ENCODE results near the gene CA6.
A peak's percentile ranks its signal among the peaks of the same experiment; 100 is the strongest.
"Not testable (repeated sequence)": the region's sequence is repeated elsewhere in the genome, so short reads cannot be mapped to it uniquely, and the experiment has no call there.

The CA6 gene

DNA sequence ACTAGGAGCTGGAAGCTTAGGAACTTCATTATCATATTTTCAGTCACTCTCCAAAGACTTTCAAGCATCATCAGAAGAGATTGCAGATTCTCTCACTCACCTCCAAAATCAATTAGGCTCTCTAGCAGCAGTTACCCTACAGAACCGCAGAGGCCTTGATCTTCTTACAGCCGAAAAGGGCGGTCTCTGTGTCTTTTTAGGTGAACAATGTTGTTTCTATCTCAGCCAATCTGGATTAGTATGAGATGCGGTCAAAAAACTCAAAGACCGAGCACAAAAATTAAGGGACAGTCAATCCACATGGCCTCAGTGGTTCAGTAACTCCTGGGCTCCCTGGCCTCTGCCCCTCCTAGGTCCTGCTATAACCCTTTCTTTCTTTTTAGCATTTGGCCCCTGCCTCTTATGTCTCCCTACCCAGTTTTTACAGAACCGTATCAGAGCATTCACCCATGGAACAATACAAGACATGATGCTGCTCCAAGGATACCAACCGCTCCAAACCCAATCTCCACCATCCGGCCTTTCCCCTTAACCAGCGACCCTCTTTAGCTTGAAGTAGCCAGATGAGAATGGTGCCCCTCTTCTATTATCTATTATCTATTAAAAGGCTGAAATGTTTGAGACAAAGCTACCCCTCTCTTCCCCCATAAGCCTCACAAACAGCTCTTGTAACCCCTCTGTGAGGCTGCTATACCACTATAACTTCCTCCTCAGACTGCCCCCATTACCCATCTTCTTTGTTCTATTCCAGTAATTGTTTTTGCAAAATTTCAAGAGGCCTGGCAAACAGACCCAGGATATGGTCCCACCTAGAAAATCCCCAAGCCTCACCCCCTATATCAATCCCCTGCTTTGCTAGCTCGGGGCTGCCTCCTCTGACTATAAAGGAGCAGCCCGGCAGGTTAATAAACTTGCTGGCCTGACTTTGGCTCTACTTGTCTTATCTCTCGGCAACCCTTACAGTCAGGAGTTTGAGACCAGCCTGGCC lies 18.7 kb upstream of the CA6 start:
- no peak for DNase-seq (ENCODE audit: low read depth)

DNA sequence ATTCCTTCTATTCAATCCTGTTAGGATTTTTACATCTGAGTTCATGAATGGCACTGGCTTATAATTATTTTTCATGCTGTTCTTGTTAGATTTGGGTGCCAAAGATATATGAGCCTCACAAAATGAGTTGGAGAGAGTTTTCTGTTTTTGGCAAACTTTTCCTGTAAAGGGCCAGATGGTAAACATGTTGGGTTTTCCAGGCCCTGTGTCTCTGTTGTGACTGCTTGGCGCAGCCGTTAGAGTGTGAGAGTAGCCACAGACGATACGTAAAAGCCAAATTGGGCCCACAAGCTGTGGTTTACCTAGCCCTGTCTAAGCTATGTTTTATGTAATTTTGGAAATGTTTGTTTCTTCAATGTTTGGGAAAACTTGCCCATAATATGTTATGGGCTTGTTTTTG lies 15.6 kb upstream of the CA6 start:
- DNase-seq (ENCODE audit: low read depth), result no peak

DNA sequence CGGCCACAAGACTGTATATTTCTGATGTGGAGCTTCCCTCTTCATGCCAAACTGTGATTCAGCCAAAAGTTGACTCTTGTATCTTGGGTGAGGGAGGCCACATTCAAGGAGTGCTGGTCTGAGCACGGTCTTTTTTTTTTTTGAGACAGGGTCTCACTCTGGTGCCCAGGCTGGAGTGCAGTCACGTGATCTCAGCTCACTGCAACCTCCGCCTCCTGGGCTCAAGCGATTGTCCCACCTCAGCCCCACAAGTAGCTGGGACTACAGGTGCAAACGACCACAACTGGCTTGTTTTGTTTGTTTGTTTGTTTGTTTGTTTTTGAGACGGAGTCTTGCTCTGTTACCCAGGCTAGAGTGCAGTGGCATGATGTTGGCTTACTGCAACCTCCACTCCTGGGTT lies 8.6 kb upstream of the CA6 start:
- not testable (repeated sequence) for DNase-seq (ENCODE audit: low read depth)

DNA sequence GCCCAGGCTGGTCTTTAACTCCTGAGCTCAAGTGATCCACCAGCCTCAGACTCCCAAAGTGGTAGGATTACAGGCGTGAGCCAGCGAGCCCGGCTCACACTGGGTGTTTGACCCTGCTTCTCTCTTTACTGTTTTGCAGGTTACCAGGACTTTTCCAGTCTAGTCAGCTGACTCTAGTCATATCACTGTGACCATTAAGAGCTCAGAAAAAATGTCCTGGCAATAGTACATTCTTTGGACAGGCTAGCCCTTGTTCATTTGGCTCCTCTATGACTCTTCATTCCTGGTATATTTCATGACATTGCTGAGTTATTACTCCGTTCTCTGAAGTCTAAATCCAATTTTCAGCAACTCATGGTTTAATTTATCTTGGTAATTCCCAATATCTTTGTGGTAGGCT lies 8.0 kb upstream of the CA6 start:
- DNase-seq (ENCODE audit: low read depth), result no peak

DNA sequence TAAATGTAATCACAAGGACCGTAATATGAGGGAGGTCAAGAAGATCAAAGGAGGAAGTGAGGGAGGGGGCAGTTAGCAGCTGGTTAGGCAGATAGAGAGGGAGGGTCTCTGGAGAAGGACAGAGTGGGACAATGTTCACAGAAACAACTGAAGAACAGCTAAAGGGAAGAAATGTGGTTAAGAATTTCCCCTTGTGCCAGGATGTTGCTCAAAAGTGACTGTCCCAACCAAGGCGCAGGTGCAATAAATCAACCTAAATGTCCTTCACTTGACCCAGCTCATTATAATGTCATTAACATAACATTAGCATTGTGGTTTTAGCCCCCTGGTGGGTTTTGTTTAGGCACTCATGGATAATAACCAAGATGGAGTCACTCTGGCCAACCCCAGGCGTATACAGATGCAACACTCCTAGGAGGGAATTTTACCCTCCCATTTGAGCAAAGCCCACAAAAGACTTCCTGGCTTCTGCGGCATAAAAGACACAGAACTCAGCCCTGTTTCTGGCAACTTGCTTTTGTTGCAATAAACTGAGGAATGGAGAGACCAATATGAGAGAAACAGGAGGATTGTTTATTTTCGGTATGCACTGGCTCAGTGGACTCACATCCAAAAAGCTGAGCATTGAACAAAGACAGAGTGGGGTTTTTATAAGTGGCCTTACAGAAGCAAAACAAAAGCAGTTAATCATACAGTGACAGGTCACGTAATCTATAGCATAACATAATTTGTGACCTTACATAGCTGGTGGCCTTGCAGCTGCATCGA lies 7.3 kb upstream of the CA6 start:
- DNase-seq (ENCODE audit: low read depth), result no peak

DNA sequence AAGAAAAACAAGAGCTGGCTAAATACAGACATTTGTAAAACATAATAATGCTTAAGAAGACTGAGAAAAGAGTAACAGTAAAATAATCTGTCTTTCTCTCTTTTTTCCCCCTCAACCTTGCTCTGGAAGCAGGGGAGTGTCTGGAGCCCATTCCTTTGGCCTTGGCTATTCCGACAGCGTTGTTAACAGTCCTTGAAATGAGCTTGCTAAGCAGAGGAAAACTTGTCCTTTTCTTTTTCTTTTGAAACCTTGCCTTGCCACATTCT lies 6.7 kb upstream of the CA6 start:
- no peak for DNase-seq (ENCODE audit: low read depth)

DNA sequence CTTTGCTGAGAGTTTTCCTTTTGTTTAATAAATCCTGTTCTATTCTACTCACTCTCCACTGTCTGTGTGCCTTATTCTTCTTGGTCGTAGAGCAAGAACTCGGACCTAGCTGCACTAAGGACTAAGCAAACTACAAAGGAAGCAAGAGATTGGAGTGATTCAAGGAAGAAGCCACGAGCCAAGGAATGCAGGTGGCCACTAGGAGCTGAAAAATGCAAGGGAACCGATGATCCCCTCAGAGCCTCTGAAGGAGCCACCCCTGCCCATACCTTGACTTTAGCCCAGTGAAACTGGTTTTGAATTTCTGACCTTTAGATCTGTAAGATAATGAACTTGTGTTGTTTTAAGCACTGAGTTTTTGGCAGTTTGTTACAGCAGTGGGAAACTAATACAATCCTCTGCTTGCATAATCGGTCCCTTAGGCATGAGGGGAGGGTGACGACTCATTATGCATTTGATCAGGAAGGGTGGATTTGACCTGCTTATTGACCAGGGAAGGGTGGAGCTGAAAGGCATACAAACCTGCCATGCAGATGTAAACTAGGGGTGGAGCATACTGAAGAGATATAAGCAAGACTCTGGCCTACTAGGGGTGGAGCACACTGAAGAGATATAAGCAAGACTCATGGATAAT lies 6.2 kb upstream of the CA6 start:
- DNase-seq (ENCODE audit: low read depth), result no peak

DNA sequence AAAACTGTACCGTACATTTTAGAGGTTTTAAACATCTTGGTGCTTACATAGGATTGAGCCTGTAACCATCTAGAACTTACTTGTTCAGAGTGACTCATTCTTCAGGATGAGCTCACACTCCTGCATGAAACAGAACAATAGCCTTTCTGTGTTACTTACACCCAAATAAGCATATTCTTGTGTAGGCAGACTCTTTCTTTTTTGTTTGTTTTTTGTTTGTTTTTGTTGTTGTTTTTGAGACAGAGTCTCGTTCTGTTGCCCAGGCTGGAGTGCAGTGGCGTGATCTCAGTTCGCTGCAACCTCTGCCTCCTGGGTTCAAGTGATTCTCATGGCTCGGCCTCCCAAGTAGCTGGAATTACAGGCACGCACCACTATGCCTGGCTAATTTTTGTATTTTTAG lies 3.8 kb upstream of the CA6 start:
- DNase-seq (ENCODE audit: low read depth), result no peak

DNA sequence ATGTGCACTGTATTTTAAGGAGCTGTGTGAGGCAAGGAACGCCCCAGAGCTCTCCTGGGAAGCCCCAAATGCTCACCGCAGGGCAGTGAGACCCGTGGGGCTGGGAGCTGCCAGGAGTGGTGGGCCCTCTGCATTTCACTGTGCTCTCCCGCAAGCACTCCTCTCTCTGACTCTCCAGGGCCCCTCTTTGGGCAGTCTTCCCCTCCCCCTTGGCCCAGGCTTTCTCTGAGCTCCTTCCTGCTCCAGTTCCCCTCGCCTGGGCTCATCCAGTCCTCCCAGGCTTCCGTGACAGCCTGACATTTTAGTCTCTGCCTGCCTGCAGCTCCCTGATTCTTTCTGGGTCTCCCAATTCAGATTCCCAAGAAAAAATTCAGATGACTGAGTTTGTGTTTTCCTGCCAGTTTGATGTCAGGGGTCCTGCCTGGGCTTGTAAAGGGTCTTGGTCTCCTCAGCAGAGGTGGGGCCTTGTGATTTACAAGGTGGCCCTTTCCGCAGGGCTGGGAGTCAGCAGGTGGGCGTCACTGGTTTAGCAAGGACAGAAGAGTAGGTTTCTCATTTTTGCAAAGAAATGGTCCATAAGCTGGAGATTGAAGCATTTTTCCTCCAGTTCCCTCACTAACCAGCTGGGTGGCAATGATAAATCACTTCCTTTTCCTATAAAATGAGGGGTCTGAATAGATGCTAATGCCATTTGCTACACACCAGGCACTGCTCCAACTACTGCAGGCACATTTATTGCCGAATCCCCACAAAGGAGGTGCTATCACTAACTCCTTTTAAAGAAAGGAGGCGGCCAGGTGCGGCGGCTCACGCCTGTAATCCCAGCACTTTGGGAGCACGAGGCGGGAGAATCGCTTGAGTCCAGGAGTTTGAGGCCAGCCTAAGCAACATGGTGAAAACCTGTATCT lies 1.9 kb upstream of the CA6 start:
- no peak for DNase-seq (ENCODE audit: low read depth)

DNA sequence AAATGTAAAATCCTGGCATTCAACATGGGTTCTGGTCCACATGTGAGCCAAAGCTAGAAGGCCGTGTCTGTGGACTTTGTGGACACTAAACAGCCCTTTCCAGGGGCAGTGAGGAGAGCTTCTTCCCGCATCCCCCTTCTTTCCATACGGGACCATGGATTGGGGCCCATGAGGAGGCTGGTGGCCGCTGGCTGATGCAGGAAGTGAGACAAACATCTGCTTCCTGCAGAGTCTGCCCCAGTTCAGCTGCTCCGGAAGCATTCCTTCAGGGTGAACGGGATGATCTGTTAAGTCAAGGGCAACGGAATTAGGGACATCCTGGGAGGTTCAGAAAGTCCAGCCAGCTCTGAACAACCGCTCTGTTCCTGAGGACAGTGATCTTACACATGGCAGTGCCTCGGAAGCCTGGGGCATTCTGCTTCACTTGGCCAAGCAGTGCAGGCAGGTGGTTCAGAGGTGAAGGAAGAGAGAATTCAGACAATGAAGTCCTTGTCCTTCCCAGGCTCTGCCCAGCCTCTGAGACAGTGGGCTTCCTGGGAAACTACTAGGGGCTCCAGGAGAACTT lies 1.5 kb downstream of the CA6 start:
- no peak for DNase-seq (ENCODE audit: low read depth)

DNA sequence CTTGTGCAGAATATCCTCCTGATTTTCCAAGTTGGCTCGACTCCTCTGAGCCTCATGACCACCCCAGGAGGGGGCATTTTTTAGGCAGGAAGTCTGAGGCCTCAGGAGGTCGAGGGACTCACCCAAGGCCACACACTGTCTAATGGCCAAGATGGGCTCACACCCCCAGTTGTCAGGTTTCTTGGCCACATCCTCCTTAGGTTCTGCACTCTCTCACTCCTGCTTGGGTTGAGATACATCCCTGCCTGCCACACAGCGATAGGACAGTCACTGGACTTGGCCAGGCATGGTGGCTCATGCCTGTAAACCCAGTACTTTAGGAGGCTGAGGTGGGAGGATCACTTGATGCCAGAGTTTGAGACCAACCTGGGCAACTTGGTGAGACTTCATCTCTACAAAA lies 4.6 kb downstream of the CA6 start:
- DNase-seq (ENCODE audit: low read depth), result no peak

DNA sequence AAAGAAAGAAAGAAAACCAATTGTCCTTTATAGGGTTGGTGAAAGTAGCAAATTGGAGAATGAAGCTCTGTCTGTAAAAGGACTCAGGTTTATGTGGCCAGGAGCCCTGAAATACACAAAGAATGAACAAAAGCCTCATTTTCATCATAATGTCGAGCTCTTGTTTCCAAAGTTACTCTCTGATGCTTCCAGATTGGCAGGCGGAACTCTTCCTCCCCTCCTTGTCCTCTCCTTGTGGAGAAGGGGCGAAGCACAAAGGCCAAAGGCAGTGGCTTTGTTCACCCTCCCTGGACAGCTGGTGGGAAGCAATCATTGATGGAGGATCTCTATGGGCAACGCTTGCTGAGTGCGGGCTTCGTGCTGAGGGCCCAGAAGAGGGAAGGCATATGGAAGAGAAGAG lies 5.6 kb downstream of the CA6 start:
- DNase-seq (ENCODE audit: low read depth), result no peak

DNA sequence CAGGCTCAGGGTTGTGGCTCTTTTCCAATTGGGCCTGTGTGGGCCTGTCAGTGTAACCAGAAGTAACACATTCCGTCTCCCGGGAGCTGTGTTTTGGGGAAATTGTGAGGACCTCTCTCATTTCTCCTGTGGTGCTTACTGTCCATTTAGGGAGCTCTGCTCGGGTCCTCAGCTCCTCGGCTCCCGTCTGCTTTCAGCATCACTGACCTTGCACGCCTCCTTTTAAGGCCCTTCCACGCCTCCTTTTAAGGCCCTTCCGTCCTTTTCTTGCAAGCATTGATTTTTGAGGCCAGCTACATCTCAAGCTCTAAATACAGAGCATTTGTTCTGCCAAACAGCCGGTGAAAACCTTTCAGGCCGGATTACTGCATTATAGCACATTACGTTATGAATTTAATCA lies 9.7 kb downstream of the CA6 start:
- no peak for DNase-seq (ENCODE audit: low read depth)

DNA sequence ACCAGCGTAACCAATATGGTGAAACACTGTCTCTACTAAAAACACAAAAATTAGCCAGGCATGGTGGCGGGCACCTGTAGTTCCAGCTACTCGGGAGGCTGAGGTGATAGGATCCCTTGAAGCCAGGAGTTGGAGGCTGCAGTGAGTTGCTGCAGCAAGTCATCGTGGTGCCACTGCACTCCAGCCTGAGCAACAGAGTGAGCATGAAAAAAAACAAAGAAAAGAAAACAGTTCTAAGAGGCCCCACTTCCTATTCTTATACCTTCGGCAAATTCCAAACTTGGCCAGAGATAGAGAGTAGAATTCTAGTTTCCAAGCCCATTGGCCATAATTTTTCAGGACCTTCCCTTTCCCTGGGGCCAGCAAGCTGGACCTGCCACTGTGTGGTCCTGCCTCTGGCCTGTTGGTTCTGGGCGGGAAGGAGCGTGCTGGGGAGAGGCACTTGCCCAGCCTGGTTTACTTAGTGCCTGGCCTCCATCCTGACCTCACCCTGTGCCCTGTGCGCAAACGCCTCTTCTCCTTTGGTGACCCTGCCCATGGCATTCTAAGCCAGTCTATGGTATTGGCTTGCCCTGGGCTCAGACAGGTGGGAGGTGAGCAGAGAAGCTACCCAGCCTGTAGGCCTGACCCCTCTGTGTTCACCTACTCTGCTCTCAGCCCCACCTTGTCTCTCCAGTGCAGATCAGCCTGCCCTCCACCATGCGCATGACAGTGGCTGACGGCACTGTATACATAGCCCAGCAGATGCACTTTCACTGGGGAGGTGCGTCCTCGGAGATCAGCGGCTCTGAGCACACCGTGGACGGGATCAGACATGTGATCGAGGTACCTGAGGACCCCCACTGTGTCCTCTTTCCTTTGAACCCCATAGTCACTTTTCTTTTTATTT lies 11.0 kb downstream of the CA6 start:
- no peak for DNase-seq (ENCODE audit: low read depth)

DNA sequence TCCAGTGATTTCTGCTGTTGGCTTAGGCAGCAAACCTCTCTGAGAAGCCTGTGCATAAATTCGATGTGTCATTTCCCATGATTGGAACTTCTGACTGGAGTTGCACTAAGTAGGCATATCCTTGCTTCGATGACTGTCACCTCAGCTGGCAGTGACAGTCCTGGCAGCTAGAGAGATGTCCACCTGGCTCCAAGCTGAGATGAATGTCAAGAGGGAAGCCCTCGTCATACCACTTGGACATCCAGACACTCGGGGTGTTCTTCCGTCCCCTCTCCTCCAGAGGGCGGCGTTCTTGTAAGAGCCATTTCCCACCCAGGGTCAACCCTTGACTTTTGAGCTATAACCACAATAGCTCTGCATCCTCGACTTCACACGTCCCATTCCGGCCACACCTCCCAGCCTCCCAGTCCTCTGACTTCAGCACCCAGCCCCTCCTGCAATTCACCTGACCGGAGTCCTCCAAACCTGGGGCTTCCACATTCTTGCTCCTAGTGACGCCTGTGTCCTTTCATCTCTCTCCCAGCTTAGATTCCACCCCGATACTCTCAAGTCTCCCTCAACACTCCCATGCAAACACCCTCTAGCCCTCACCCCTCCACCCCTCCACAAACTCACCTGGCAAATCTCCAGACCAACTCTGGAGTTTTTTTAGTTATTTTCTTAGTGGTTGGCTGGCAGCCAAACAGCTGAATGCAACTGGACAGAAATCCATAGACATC lies 17.3 kb downstream of the CA6 start:
- DNase-seq (ENCODE audit: low read depth), result peak; percentile 46

DNA sequence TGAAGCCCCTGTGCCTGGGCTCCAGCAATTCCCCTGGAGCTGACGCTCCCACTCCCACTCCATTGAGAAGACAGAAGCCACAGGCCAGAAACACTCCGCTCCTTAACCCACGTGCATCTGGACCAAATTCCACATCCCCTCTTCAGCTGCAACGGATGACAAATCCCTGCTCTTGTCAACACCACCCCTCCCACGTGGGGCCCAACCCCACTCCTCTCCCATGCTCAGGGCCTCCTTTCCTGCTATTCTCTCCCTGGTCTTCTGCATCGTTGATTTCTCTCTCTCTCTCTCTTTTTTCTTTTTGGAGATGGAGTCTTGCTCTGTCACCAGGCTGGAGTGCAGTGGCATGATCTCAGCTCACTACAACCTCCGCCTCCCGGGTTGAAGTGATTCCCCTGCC lies 18.3 kb downstream of the CA6 start:
- no peak for DNase-seq (ENCODE audit: low read depth)

DNA sequence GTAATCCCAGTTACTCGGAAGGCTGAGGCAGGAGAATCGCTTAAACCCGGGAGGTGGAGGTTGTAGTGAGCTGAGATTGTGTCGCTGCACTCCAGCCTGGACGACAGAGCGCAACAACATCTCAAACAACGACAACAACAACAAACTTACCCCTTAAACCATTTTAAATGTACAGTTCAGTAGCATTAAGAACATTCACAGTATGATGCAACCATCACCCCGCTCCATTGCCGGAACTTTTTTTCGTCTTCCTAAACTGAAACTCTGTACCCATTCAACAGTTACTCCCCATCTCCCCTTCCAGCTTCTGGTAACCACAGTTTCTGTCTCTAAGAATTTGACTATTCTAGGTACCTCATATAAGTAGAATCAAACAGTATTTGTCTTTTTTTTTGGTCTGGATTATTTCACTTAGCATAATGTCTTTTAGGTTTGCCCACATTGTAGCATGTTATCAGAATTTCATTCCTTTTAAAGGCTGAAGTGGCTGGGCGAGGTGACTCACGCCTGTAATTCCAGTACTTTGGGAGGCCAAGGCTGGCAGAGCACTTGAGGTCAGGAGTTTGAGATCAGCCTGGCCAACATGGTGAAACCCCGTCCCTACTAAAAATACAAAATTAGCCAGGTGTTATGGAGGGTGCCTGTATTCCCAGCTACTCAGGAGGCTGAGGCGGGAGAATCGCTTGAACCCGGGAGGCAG lies 19.6 kb downstream of the CA6 start:
- DNase-seq (ENCODE audit: low read depth), result no peak

DNA sequence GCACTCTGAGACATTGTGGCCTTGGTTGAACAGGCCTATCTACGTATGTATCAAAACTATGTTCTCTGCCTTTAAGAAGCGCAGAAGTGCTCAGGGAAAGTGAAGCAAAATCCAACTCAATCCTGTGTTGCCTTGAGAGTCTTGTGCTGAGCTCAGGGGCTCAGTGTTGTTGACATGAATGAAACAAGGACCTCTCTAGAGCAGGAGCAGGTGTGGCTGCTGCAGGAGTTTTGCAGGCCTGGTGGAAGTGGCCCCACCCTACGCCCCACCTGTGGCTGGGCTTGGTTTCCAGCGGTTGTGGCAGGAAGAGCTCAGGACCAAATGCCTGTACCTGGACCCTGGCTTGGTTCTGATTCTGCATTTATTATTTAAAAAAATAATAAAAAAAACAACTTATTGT lies 20.9 kb downstream of the CA6 start:
- no peak for DNase-seq (ENCODE audit: low read depth)

DNA sequence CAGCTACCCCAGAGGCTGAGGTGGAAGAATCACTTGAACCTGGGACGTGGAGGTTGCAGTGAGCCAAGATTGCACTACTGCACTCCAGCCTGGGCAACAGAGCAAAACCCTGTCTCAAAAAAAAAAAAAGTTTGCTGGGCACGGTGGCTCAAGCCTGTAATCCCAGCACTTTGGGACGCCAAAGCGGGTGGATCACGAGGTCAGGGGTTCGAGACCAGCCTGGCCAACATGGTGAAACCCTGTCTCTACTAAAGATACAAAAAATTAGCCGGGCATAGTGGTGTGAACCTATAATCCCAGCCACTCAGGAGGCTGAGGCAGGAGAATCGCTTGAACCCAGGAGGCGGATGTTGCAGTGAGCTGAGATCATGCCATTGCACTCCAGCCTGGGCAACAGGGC lies 23.2 kb downstream of the CA6 start:
- not testable (repeated sequence) for DNase-seq (ENCODE audit: low read depth)
